Measurements from ENCODE around the gene UCP2. TPM values are rescaled to one million over a fixed set of nuclear protein-coding genes. Genes with fewer than 3 reads are reported as not detected.
A peak's percentile ranks its signal among the peaks of the same experiment; 100 is the strongest.

Gene UCP2
- total and polyA plus RNA-seq, 10 of the 15 experiments (the other 5 are each of a cell fraction or from before 2014, with no cell fraction given) = 32.9 to 248 (median 154) TPM

- TF ChIP-seq ZBTB4 (CRISPR knock-in tag; IDR thresholded peaks at IDR 0.05) (no peak), IRF5 (IDR thresholded peaks at IDR 0.05; ENCODE audit: borderline replicate concordance) (no peak), ZNF24 (IDR thresholded peaks at IDR 0.05) (no peak), MLLT1 (IDR thresholded peaks at IDR 0.05) (no peak), EGR1 (IDR thresholded peaks at IDR 0.05; ENCODE audit: borderline replicate concordance in 1 of 2, low read depth in 2 of 2, low read length in 2 of 2) (no peak), RB1 (IDR thresholded peaks at IDR 0.05; ENCODE audit: borderline replicate concordance) (no peak), RBBP5 (conservative IDR thresholded peaks at IDR 0.05) (no peak), IKZF2 (IDR thresholded peaks at IDR 0.05) (peak; percentile 66 to 73), NR2C2 (IDR thresholded peaks at IDR 0.05; ENCODE audit: borderline replicate concordance, control insufficient read depth, insufficient read length, low read depth) (no peak), HDAC6 (IDR thresholded peaks at IDR 0.05; ENCODE audit: unreplicated experiment) (no peak), WRNIP1 (IDR thresholded peaks at IDR 0.05; ENCODE audit: borderline replicate concordance, low read depth, low read length) (no peak), CBX5 (IDR thresholded peaks at IDR 0.05; ENCODE audit: low read depth) (no peak), BACH1 (IDR thresholded peaks at IDR 0.05; ENCODE audit: borderline replicate concordance) (no peak), CREB1 (IDR thresholded peaks at IDR 0.05; ENCODE audit: low read depth) (0 out of 2 replicates have a peak, but pooled peaks have one; percentile 18)
- TF ChIP-seq, protein P1, sequence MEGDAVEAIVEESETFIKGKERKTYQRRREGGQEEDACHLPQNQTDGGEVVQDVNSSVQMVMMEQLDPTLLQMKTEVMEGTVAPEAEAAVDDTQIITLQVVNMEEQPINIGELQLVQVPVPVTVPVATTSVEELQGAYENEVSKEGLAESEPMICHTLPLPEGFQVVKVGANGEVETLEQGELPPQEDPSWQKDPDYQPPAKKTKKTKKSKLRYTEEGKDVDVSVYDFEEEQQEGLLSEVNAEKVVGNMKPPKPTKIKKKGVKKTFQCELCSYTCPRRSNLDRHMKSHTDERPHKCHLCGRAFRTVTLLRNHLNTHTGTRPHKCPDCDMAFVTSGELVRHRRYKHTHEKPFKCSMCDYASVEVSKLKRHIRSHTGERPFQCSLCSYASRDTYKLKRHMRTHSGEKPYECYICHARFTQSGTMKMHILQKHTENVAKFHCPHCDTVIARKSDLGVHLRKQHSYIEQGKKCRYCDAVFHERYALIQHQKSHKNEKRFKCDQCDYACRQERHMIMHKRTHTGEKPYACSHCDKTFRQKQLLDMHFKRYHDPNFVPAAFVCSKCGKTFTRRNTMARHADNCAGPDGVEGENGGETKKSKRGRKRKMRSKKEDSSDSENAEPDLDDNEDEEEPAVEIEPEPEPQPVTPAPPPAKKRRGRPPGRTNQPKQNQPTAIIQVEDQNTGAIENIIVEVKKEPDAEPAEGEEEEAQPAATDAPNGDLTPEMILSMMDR (IDR thresholded peaks at IDR 0.05 in 2 of 3, conservative IDR thresholded peaks at IDR 0.05 in 1 of 3; ENCODE audit: control insufficient read depth in 2 of 3, extremely low read depth in 1 of 3, insufficient read depth in 1 of 3, low read depth in 3 of 3, low read length in 3 of 3) = no peak
These were observed 28.9 kb upstream of the UCP2 start (continued) for GRCh38 chr11:74011360-74012073.

All from GM12878 (cell line).